Measurements from ENCODE around the gene RNF157.

RNF157 gene

DNA sequence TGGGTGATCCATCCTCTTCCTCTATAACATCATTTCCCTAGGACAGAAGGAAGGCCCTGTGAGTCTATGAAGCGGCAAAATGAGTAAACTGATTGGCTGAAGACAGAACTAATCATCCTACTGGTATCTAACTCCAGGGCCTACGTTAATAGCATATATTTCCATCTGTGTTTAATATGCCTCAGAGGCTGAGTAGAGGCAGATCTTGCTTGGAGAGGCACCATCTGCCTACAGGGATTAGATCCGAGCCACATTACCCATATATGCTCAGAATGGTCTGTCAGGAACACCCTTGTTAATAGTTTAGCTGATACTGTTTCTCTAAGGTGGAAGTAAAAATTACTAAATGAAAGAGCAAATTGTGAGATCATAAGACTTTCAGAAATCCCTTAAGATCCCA is 86.0 kb downstream of the RNF157 start:
- H3K9me2 ChIP-seq (replicated peaks; ENCODE audit: control insufficient read depth, low read length), result no peaks in the 10 kb centered on the region

GRCh38 chr17:76153640-76154039 is 86.7 kb downstream of the RNF157 start:
- no peaks in the 10 kb centered on the region for H4K20me1 ChIP-seq (ENCODE audit: control insufficient read depth, insufficient read depth, low read depth, low read length)
- no peak overlapping the region for H3K4me3 ChIP-seq (ENCODE audit: low read length)
- H3F3A ChIP-seq (ENCODE audit: control insufficient read depth, insufficient read depth), result no peaks in the 10 kb centered on the region
- H3K27ac ChIP-seq (ENCODE audit: low read depth, low read length), result no peak overlapping the region
- H3K4me2 ChIP-seq (ENCODE audit: low read length), result no peak overlapping the region
- H3K79me2 ChIP-seq (ENCODE audit: control insufficient read depth, low read length), result no peaks in the 10 kb centered on the region
- H3K36me3 ChIP-seq (ENCODE audit: control insufficient read depth, low read length), result no peaks in the 10 kb centered on the region
- TF ChIP-seq EZH2phosphoT487 (IDR thresholded peaks at IDR 0.05; ENCODE audit: borderline replicate concordance, low read length), result no peak
- TF ChIP-seq, protein P1, sequence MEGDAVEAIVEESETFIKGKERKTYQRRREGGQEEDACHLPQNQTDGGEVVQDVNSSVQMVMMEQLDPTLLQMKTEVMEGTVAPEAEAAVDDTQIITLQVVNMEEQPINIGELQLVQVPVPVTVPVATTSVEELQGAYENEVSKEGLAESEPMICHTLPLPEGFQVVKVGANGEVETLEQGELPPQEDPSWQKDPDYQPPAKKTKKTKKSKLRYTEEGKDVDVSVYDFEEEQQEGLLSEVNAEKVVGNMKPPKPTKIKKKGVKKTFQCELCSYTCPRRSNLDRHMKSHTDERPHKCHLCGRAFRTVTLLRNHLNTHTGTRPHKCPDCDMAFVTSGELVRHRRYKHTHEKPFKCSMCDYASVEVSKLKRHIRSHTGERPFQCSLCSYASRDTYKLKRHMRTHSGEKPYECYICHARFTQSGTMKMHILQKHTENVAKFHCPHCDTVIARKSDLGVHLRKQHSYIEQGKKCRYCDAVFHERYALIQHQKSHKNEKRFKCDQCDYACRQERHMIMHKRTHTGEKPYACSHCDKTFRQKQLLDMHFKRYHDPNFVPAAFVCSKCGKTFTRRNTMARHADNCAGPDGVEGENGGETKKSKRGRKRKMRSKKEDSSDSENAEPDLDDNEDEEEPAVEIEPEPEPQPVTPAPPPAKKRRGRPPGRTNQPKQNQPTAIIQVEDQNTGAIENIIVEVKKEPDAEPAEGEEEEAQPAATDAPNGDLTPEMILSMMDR (IDR thresholded peaks at IDR 0.05; ENCODE audit: low read depth, low read length, poor library complexity, severe bottlenecking), result no peak
- no peaks in the 10 kb centered on the region for H3K9me3 ChIP-seq (ENCODE audit: control insufficient read depth, insufficient read depth, low read length)
- H3K4me1 ChIP-seq (ENCODE audit: control insufficient read depth, low read length), result no peaks in the 10 kb centered on the region
- peaks cover 22% of the 10 kb centered on the region for H3K27me3 ChIP-seq (ENCODE audit: control insufficient read depth, low read length)
- no peaks in the 10 kb centered on the region for H3K9me2 ChIP-seq (replicated peaks; ENCODE audit: control insufficient read depth, low read length)

More for the DNA sequence above, 86.0 kb downstream of the RNF157 start:
- Histone ChIP-seq H3K9me3 (ENCODE audit: control insufficient read depth, insufficient read depth, low read length) (no peaks in the 10 kb centered on the region), H3K79me2 (ENCODE audit: control insufficient read depth, low read length) (no peaks in the 10 kb centered on the region), H4K20me1 (ENCODE audit: control insufficient read depth, insufficient read depth, low read depth, low read length) (no peaks in the 10 kb centered on the region), H3K4me2 (ENCODE audit: low read length) (no peak overlapping the region), H3K36me3 (ENCODE audit: control insufficient read depth, low read length) (no peaks in the 10 kb centered on the region), H3K4me3 (ENCODE audit: low read length) (no peak overlapping the region), H3K27ac (ENCODE audit: low read depth, low read length) (no peak overlapping the region), H3F3A (ENCODE audit: control insufficient read depth, insufficient read depth) (no peaks in the 10 kb centered on the region), H3K4me1 (ENCODE audit: control insufficient read depth, low read length) (no peaks in the 10 kb centered on the region), H3K27me3 (ENCODE audit: control insufficient read depth, low read length) (peaks cover 28% of the 10 kb centered on the region)
- no peak for TF ChIP-seq EZH2phosphoT487 (IDR thresholded peaks at IDR 0.05; ENCODE audit: borderline replicate concordance, low read length)
- TF ChIP-seq, protein P1 (IDR thresholded peaks at IDR 0.05; ENCODE audit: low read depth, low read length, poor library complexity, severe bottlenecking), result no peak

- Histone ChIP-seq H4K20me1 (ENCODE audit: control insufficient read depth, insufficient read depth, low read depth, low read length) (no peaks in the 10 kb centered on the region), H3K4me3 (ENCODE audit: low read length) (no peak overlapping the region), H3K79me2 (ENCODE audit: control insufficient read depth, low read length) (no peaks in the 10 kb centered on the region), H3K4me2 (ENCODE audit: low read length) (no peak overlapping the region), H3K9me2 (replicated peaks; ENCODE audit: control insufficient read depth, low read length) (no peaks in the 10 kb centered on the region), H3K36me3 (ENCODE audit: control insufficient read depth, low read length) (no peaks in the 10 kb centered on the region), H3K4me1 (ENCODE audit: control insufficient read depth, low read length) (no peaks in the 10 kb centered on the region), H3K27me3 (ENCODE audit: control insufficient read depth, low read length) (peaks cover 18% of the 10 kb centered on the region), H3K9me3 (ENCODE audit: control insufficient read depth, insufficient read depth, low read length) (no peaks in the 10 kb centered on the region), H3F3A (ENCODE audit: control insufficient read depth, insufficient read depth) (no peaks in the 10 kb centered on the region), H3K27ac (ENCODE audit: low read depth, low read length) (no peak overlapping the region)
- TF ChIP-seq, protein P1 (IDR thresholded peaks at IDR 0.05; ENCODE audit: low read depth, low read length, poor library complexity, severe bottlenecking), result no peak
- TF ChIP-seq EZH2phosphoT487 (IDR thresholded peaks at IDR 0.05; ENCODE audit: borderline replicate concordance, low read length), result no peak
Observed at GRCh38 chr17:76153202-76153601, 87.1 kb downstream of the RNF157 start.

Data from DOHH2 (cell line).